ENCODE measurements around the gene SLC30A1.

SLC30A1 gene

DNA sequence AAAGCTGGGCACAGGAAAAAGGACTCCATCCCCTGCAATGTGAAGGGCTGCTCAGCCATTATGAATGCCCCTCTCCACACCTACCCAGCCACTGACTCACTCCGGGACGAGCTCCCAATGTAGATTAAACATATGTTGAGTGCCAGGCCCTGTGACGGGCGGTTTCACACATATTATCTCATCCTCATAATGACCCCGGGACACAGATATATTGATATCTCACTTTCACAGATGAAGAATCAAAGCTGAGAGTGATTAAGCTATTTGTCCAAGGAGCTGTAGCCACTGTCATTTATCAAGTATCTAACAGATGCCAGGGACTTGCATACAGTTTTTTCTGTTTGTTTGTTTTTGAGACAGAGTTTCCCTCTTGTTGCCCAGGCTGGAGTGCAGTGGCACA lies 35.0 kb upstream of the SLC30A1 start:
- no peak for TF ChIP-seq TAF1 (IDR thresholded peaks at IDR 0.05; ENCODE audit: low read depth)
- TF ChIP-seq ZBTB7A (IDR thresholded peaks at IDR 0.05; ENCODE audit: low read depth): no peak
- no peak for TF ChIP-seq CEBPB (IDR thresholded peaks at IDR 0.05)
- no peak for TF ChIP-seq CREB1 (IDR thresholded peaks at IDR 0.05; ENCODE audit: low read depth)
- no peak for TF ChIP-seq USF1 (IDR thresholded peaks at IDR 0.05)
- TF ChIP-seq RAD21 (IDR thresholded peaks at IDR 0.05; ENCODE audit: low read depth): no peak
- no peak for TF ChIP-seq TEAD4 (IDR thresholded peaks at IDR 0.05)
- TF ChIP-seq FOXM1 (IDR thresholded peaks at IDR 0.05; ENCODE audit: borderline replicate concordance, low read depth): no peak
- TF ChIP-seq EP300 (IDR thresholded peaks at IDR 0.05; ENCODE audit: borderline replicate concordance): no peak
- TF ChIP-seq, protein P1, sequence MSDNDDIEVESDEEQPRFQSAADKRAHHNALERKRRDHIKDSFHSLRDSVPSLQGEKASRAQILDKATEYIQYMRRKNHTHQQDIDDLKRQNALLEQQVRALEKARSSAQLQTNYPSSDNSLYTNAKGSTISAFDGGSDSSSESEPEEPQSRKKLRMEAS (IDR thresholded peaks at IDR 0.05): no peak
- no peak for TF ChIP-seq TCF12 (IDR thresholded peaks at IDR 0.05; ENCODE audit: low read depth)
- TF ChIP-seq YY1 (IDR thresholded peaks at IDR 0.05; ENCODE audit: low read depth): no peak
- TF ChIP-seq REST (IDR thresholded peaks at IDR 0.05; ENCODE audit: low read depth): no peak
- no peak for TF ChIP-seq NFIC (IDR thresholded peaks at IDR 0.05)

DNA sequence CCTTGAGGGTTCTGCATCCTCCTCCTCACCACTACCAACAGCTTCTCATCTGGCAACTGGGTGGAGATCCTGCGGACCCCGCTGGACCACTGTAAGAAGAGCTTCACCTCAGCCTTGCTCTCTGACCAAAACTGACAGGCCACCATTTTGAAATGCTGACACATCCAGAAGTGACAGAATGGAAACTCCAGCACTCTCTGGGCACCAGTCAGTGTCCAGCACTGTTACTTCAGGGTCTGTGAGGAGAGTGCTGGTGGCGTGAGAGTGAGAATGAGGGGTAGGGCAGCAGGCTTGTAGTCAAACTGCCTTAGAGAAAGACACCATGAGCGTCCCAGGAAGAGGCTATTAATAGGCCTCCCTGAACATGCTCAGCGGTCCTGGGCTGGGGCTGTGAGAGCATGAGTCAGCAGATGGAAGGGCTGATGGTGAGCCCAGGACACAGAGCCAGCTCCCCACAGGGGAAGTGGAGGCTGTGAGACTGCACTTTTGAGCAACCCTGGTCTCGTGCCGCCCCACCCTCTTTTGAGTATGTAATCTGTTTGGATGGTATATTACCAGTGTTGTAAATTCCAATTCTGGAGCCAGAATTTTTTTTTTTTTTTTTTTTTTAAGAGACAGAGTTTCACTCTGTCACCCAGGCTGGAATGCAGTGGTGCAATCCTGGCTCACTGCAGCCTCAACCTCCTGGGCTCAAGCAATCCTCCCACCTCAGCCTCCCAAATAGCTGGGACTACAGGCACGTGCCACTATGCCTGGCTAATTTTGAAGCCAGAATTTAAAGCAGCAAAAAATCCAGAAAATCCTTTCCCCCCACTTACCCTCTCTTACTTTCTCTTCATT lies 34.4 kb upstream of the SLC30A1 start:
- TF ChIP-seq ZBTB7A (IDR thresholded peaks at IDR 0.05; ENCODE audit: low read depth): no peak
- TF ChIP-seq REST (IDR thresholded peaks at IDR 0.05; ENCODE audit: low read depth): no peak
- TF ChIP-seq TEAD4 (IDR thresholded peaks at IDR 0.05): peak; percentile 36; the same call in 1 of the 2 replicates

GRCh38 chr1:211612786-211613107 lies 33.8 kb upstream of the SLC30A1 start:
- no peak for TF ChIP-seq TCF12 (IDR thresholded peaks at IDR 0.05; ENCODE audit: low read depth)
- no peak for TF ChIP-seq CEBPB (IDR thresholded peaks at IDR 0.05)
- no peak for TF ChIP-seq YY1 (IDR thresholded peaks at IDR 0.05; ENCODE audit: low read depth)
- no peak for TF ChIP-seq EGR1 (IDR thresholded peaks at IDR 0.05)
- TF ChIP-seq ZBTB7A (IDR thresholded peaks at IDR 0.05; ENCODE audit: low read depth): no peak
- no peak for TF ChIP-seq FOXM1 (IDR thresholded peaks at IDR 0.05; ENCODE audit: borderline replicate concordance, low read depth)
- TF ChIP-seq, protein P1 (IDR thresholded peaks at IDR 0.05): no peak
- TF ChIP-seq TAF1 (IDR thresholded peaks at IDR 0.05; ENCODE audit: low read depth): no peak
- TF ChIP-seq USF1 (IDR thresholded peaks at IDR 0.05): no peak
- no peak for TF ChIP-seq REST (IDR thresholded peaks at IDR 0.05; ENCODE audit: low read depth)
- no peak for TF ChIP-seq EP300 (IDR thresholded peaks at IDR 0.05; ENCODE audit: borderline replicate concordance)
- TF ChIP-seq NFIC (IDR thresholded peaks at IDR 0.05): no peak
- TF ChIP-seq CREB1 (IDR thresholded peaks at IDR 0.05; ENCODE audit: low read depth): no peak
- TF ChIP-seq TEAD4 (IDR thresholded peaks at IDR 0.05): no peak
- TF ChIP-seq RAD21 (IDR thresholded peaks at IDR 0.05; ENCODE audit: low read depth): no peak

GRCh38 chr1:211611818-211612217 lies 32.9 kb upstream of the SLC30A1 start:
- TF ChIP-seq EP300 (IDR thresholded peaks at IDR 0.05; ENCODE audit: borderline replicate concordance) (no peak), TAF1 (IDR thresholded peaks at IDR 0.05; ENCODE audit: low read depth) (no peak)

Data from Ishikawa (cell line).